ENCODE data around the gene PAGR1. TPM values are rescaled to one million over a fixed set of nuclear protein-coding genes. Genes with fewer than 3 reads are reported as not detected.

The PAGR1 gene
- total and polyA plus RNA-seq, 2 of the 13 experiments (the other 11 are each of a cell fraction or from before 2014, with no cell fraction given) = 9.8 to 66.4 TPM

- TF ChIP-seq ZFP91 (CRISPR knock-in tag; IDR thresholded peaks at IDR 0.05; ENCODE audit: borderline replicate concordance) (peak; percentile 89), MXD4 (CRISPR knock-in tag; IDR thresholded peaks at IDR 0.05) (0 out of 2 replicates have a peak, but pooled peaks have one; percentile 38), ZFP62 (CRISPR knock-in tag; IDR thresholded peaks at IDR 0.05) (no peak), ZNF784 (CRISPR knock-in tag; IDR thresholded peaks at IDR 0.05; ENCODE audit: borderline replicate concordance) (peak; percentile 84; the same call in 1 of the 2 replicates), MED13 (CRISPR knock-in tag; IDR thresholded peaks at IDR 0.05) (no peak), ZNF414 (CRISPR knock-in tag; IDR thresholded peaks at IDR 0.05) (no peak), RFX1 (IDR thresholded peaks at IDR 0.05) (no peak), SMAD3 (CRISPR knock-in tag; IDR thresholded peaks at IDR 0.05) (no peak), ARNT (IDR thresholded peaks at IDR 0.05) (no peak), RBM39 (IDR thresholded peaks at IDR 0.05; ENCODE audit: low read depth, low read length, poor library complexity, severe bottlenecking) (no peak), ISX (CRISPR knock-in tag; conservative IDR thresholded peaks at IDR 0.05) (no peak), SKI (IDR thresholded peaks at IDR 0.05; ENCODE audit: partially characterized antibody) (no peak), ZNF317 (CRISPR knock-in tag; IDR thresholded peaks at IDR 0.05) (no peak), NR0B2 (CRISPR knock-in tag; IDR thresholded peaks at IDR 0.05) (no peak), ZNF143 (CRISPR knock-in tag; IDR thresholded peaks at IDR 0.05) (no peak), NR2F2 (IDR thresholded peaks at IDR 0.05; ENCODE audit: borderline replicate concordance, low read depth) (no peak), ZNF781 (CRISPR knock-in tag; IDR thresholded peaks at IDR 0.05; ENCODE audit: borderline replicate concordance, not compliant biosample characterization) (no peak), ZNF235 (CRISPR knock-in tag; IDR thresholded peaks at IDR 0.05; ENCODE audit: borderline replicate concordance) (no peak), YY1 (IDR thresholded peaks at IDR 0.05; ENCODE audit: insufficient read depth, insufficient replicate concordance, low read depth, low read length) (peak; percentile 76), ZSCAN5A (CRISPR knock-in tag; IDR thresholded peaks at IDR 0.05; ENCODE audit: borderline replicate concordance) (no peak), RFXAP (CRISPR knock-in tag; IDR thresholded peaks at IDR 0.05; ENCODE audit: borderline replicate concordance) (no peak), MZF1 (CRISPR knock-in tag; IDR thresholded peaks at IDR 0.05; ENCODE audit: borderline replicate concordance) (no peak), SSRP1 (CRISPR knock-in tag; IDR thresholded peaks at IDR 0.05) (peak; percentile 87), ZBTB33 (CRISPR knock-in tag; IDR thresholded peaks at IDR 0.05) (peak; percentile 94)
Measured at GRCh38 chr16:29784901-29785500, 31.0 kb upstream of the PAGR1 start (continued).

Data from HepG2 (cell line).